Left hindlimb (tissue), 1 donor: ENCODE data around the gene SH3GL3.

Experiments used
- DNase-seq: peaks from one replicate; pipeline ENCODE4 v3.0.0-alpha.2; 2018

Gene SH3GL3

DNA sequence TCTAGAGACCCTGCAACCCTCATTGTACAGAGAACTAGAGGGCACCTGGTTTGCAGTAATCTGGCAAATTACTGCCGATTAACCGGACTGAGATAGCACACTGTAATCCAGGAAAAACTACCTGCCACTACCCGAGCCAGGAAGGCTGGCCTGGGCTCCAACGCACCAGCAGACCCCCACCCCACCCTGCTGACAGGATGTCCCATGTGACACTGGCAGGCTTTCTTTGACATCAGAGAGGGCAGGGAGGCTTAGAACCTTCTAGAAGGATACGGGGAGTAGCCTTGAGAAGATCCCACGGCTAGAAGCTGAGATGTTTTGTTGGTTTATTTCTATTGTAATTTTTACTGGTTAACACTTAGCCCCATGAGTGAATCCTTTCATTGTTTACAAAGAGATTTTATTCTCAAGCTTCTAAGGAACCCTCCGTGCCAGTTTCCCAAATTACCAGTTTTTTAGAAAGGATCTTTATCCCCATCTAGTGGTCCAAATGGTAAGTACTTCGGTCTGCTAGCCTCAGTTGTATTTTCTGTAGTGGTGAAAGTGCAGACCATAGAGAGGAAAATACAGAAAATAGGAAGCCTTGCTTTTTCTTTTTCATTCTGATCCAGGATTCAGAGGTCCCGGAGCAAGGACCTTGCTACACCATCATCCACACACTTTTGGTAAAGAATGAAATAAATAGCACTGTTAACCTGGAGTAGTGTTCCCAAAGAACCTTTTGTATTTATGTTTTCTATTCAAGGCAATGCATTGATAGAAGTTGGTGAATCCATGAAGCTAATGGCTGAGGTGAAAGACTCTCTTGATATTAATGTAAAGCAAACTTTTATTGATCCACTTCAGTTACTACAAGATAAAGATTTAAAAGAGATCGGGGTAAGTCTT lies 124.9 kb downstream of the SH3GL3 start:
- no peak for DNase-seq

GRCh38 chr15:83574345-83574744 lies 127.2 kb downstream of the SH3GL3 start:
- no peak for DNase-seq

DNA sequence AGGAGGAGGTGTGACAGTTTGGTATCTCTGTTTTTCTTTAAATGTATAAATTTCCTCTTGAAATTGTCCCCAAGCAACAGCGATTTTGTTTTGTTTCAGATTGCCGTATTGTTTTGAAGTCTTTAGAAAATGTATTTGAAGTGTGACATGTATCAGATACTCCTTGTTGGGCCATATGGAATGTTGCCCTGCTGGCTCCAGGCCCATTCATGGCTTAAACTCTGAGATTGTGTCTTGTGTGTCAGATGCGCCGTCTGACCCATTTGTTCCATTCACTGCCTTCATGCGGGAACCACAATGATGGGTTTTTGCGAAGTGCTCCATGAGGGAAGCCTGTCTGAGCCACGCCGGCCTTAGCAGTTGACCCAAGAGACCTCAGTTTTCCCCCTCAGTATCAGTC lies 131.6 kb downstream of the SH3GL3 start:
- no peak for DNase-seq

DNA sequence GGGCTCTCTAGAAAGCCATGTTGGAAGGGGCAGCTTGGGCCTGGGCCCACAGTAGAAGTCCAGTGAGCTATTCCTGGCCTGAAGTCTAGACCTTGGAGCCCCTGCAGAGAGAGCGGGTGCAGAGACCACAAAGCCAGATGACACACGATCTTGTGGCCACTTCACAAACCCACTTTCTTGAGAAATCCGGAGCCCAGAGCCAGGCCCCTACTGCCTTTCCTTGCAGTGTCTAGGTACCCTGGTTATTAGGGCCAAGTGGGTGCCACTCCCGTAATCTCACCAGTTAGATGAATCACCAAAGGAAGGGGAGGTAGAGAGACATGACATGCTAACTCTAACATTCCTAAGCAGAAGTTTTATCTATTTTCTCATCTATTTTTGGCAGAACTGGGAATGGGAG lies 134.2 kb downstream of the SH3GL3 start:
- DNase-seq = no peak

DNA sequence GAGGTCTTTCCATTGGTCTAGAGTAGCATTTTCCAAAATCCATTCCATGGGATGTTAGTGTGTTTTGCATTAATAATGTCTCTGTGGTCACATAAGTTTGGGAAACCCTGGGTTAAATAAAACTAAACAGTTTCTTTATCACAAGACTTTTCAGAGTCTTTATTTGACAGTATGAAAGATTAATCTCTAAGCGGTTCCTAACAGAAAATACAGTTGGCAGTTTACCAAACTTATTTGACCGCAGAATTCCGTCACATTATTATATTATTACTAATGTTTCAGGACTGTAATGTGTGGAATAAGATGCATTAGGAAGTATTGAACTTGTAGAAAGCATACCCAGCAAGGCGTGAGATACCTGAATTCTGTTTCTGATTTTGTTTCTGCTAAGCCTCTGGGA lies 135.2 kb downstream of the SH3GL3 start:
- DNase-seq = no peak

GRCh38 chr15:83585601-83586335 lies 138.6 kb downstream of the SH3GL3 start:
- DNase-seq = no peak

DNA sequence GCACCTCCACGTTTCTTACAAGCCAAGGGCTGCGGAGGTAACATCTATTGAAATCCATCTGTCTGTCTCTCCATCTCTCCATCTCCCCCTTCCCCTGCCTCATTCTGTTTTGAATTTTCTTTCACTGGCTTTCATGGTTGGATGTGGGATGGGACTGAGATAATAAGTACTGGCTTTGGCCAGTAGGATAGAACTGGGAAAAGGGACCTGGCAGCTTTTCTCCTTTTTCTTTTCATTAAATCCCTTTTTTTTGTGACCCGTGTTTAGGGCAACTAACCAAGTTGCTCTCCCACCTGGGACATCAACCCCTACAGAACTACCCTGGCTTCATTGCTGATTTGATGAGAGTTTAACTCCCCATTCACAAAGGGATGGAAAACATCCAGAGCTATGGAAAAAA lies 139.9 kb downstream of the SH3GL3 start:
- DNase-seq = no peak

- DNase-seq = no peak
These were observed 141.3 kb downstream of the SH3GL3 start for GRCh38 chr15:83588441-83588840.

GRCh38 chr15:83592370-83593040 lies 145.4 kb downstream of the SH3GL3 start:
- no peak for DNase-seq

DNA sequence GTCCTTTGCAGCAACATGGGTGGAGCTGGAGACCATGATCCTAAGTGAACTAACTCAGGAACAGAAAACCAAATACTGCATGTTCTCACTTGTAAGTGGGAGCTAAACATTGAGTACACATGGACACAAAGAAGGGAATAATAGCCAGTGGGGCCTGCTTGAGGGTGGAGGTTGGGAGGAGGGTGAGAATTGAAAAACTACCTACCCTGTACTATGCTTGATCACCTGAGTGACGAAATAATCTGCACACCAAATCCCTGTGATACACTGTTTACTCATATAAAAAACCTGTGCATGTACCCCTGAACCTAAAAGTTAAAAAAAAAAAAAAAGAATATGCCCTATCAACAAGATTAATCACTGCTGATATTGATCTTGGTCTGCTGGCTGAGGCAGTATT lies 148.1 kb downstream of the SH3GL3 start:
- no peak for DNase-seq

DNA sequence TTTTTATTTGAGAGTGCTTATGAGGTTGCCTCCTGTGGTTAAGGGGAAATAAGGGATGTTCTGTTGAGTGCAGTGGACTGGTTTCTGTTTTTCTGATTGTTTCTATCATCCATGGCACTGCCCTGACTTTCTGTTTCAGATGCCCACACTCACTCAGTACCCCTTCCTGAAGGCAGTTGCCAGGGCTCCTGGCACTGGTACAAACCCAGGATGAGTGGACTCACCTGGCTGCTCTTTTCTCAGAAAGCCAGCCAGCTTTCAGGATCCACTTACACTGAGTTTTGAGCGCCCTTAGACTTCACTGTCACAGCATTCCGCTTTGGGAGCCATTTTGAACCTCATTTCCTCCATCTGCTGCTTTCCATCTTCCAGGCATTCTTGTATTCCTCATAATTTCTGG lies 150.9 kb downstream of the SH3GL3 start:
- DNase-seq = no peak

GRCh38 chr15:83602021-83602420 lies 154.9 kb downstream of the SH3GL3 start:
- DNase-seq = no peak

DNA sequence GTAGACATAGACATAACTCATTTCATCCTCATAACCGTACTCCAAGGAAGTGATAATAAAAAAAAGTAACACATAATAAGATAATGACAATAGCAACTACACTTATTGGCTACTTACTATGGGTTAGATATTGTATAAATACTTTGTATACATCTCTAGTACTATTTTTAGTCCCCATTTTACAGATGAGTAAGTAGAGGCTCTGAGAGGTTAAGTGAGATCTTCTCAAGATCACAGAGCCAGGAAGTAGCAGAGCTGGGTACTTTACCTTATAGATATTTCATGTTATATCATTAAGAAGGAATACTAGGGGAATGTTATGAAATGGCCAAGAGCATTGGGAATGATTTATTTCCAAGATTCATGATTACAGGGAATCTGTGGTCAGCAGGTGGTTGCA lies 157.4 kb downstream of the SH3GL3 start:
- DNase-seq = no peak

DNA sequence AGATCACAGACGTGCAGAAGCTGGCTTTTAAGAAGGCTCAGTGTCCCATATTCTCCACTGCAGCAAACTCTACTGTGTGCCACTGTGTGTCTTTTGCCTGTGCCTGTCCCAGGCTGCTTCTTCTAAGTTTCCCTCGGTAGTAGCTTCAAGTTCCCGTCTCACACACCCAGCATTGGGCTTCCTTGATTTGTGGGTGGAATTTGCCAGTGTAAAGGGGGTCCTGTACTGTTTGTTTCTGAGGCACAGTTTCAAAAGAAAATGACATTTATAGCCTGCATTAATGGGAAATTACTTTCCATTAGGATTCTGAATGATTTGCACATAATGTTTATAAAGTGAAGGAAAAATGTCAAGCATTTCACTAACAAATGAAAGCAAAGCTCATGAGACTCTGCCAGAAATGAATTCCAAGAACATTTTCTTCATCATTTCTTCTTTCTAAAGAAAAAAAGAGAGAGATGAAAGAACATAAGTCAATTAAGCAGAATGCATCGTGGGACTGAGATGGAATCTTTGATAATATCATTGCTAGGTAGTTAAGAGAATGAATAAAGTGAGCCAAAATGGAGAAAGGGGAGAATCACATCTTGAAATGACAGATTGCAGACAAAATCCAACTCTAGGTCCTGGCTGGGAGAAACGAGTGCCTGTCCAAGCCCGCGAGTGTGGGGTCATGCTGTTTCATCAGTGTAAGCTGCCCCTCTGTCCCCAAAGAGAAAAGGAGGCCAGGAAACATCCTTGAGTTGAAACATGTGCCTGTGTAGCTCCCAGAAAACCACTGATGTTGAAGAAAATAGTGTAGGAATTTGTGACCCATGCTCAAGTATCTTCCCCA lies 158.2 kb downstream of the SH3GL3 start:
- DNase-seq = no peak

DNA sequence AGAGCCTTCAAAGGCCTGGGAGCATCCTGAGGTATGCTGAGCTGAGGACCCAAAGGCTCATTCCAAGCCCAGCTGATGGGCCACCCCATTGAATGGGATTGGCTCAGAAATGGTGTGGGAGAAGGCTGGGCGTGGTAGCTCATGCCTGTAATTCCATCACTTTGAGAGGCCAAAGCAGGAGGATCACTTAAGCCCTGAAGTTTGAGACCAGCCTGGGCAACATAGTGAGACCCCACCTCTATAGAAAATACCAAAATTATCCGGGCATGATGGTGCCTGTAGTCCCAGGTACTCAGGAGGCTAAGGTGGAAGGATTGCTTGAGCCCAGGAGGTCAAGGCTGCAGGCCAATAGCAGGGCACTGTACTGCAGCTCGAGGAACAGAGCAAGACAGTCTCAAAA lies 163.0 kb downstream of the SH3GL3 start:
- no peak for DNase-seq

- no peak for DNase-seq
These were observed 164.0 kb downstream of the SH3GL3 start for GRCh38 chr15:83610901-83611685.

DNA sequence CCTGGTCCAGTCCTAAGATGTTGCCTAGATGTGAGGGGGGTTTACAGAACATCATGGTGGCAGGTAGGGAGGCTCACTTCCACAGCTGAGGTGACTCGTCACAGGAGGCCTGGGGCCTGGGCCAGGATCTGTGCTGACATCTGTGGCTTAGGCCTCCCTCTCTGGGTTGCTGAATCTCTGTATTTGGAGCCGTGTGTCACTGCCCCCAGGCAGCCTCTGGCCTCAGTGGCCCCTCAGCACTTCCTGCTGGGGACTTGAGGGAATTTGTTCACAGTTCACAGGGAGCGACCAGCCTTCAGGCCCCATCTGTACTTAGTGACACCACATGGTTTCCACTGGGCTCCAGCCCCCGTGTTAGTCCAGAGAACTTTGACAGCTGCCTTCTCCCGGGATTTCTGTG lies 165.1 kb downstream of the SH3GL3 start:
- DNase-seq = no peak

- no peak for DNase-seq
These were observed 165.9 kb downstream of the SH3GL3 start for GRCh38 chr15:83612898-83613635.

GRCh38 chr15:83613714-83614113 lies 166.6 kb downstream of the SH3GL3 start:
- no peak for DNase-seq

- no peak for DNase-seq
These were observed 169.7 kb downstream of the SH3GL3 start for GRCh38 chr15:83616840-83617239.

DNA sequence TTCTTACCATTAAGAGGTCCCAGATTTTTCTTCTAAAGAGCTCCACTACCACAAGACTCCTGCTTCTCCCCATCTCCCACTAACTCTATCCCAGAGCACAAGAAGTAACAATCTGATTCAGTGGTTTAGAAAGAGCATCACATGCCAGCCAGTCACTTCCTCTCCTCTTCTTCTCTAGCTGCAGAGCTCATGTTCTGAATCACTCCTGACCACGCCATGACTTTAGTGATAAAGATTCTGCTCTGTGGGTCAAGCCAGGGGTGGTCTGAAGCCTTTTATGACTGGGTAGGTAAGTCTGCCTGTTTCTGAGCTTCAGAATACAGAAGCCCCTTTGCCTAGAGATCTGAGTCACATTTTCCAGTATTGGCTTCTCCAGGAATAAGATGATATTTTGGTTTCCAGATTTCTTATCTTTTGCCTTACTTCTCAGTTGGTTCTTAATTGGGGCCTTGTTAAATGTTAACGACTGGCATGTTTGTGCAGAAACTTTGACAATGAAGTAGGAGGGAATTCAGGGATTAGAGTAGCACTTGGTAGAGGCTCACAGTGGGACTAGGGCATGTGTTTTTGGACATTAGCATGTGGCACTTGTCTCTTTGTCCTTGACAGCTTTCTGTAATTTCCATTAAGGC lies 179.1 kb downstream of the SH3GL3 start:
- DNase-seq = no peak
